Measurements from ENCODE around the gene SV2B. TPM values are rescaled to one million over a fixed set of nuclear protein-coding genes. Genes with fewer than 3 reads are reported as not detected.

The SV2B gene
- total RNA-seq, 1 experiment from 2014 or later, result not detected

DNA sequence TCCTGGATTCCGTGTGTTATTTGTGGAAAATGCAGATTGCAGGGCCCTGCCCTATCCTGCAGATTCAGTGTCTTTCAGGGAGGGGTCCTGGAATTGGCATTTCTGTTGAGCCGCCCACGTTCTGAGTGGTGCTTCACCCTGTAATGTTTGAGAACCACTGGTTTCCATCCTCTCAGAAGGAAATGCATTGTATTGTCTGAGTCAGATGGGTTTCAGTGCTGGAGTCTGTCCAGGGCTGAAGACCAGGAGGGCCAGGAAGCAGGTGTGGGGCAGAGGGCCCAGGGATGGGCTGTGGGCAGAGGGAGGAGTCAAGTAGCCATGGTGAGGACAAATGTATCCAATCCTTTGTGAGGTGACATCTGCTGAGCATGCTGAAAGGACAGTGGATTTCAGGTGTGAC lies 123.8 kb downstream of the SV2B start:
- H3K79me2 ChIP-seq (ENCODE audit: insufficient read depth, low read length), result no peaks in the 10 kb centered on the region
- H3K27ac ChIP-seq (ENCODE audit: low read depth, low read length), result no peak overlapping the region
- no peak for DNase-seq (ENCODE audit: low read depth, low spot score)
- no peaks in the 10 kb centered on the region for H3K4me1 ChIP-seq (ENCODE audit: control insufficient read depth in 1 of 2, insufficient read depth in 2 of 2, low read length in 2 of 2)
- H3K4me2 ChIP-seq (ENCODE audit: low read length), result no peak overlapping the region
- no peak overlapping the region for H3K4me3 ChIP-seq (replicated peaks in 1 of 2; ENCODE audit: low read depth in 1 of 2, low read length in 2 of 2)
- H3K9me3 ChIP-seq (ENCODE audit: control insufficient read depth in 1 of 2, insufficient read depth in 1 of 2, low read depth in 1 of 2, low read length in 2 of 2), result no peaks in the 10 kb centered on the region
- POLR2A ChIA-PET, result no interaction called here
- H3K27me3 ChIP-seq (ENCODE audit: insufficient read depth, low read length), result peaks cover 25% of the 10 kb centered on the region
- no peak overlapping the region for H3K9ac ChIP-seq (ENCODE audit: low read length)
- ATAC-seq, result no peak
- RAD21 ChIA-PET (ENCODE audit: low non-redundant PET in 1 of 2, low total read pairs in 2 of 2, uncharacterized antibody in 2 of 2, unreplicated experiment in 2 of 2), result interaction anchor here in 1 of 2 experiments (1.5 kb wide), 1 partner anchor 168 kb away, joined by 5 read pairs; no protein-coding TSS in a partner anchor
- BruUV-seq (replicated peaks), result no TSS peak
- H3K9me2 ChIP-seq (ENCODE audit: insufficient read depth), result no peaks in the 10 kb centered on the region
- no peak overlapping the region for H2AFZ ChIP-seq (ENCODE audit: low read depth, low read length, poor library complexity, severe bottlenecking)
- no peaks in the 10 kb centered on the region for H4K20me1 ChIP-seq (ENCODE audit: insufficient read depth)
- intact Hi-C loops (cut with micrococcal nuclease), result loop anchor here (1.0 kb wide), 1 partner anchor 168 kb away; no protein-coding TSS in a partner anchor
- TF ChIP-seq SIN3A (IDR thresholded peaks at IDR 0.05; ENCODE audit: low read depth) (no peak), EGR1 (IDR thresholded peaks at IDR 0.05; ENCODE audit: low read depth) (no peak), JUND (IDR thresholded peaks at IDR 0.05) (no peak), POLR2A (IDR thresholded peaks at IDR 0.05; ENCODE audit: borderline replicate concordance, extremely low read depth, insufficient read depth, insufficient read length) (no peak), CBX3 (IDR thresholded peaks at IDR 0.05; ENCODE audit: low read depth) (no peak), ZFX (IDR thresholded peaks at IDR 0.05) (no peak), RAD21 (IDR thresholded peaks at IDR 0.05; ENCODE audit: low read depth) (no peak)
- TF ChIP-seq, protein P1, sequence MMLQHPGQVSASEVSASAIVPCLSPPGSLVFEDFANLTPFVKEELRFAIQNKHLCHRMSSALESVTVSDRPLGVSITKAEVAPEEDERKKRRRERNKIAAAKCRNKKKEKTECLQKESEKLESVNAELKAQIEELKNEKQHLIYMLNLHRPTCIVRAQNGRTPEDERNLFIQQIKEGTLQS (IDR thresholded peaks at IDR 0.05), result no peak
- CTCF ChIA-PET, result interaction anchor here (1.0 to 3.9 kb wide), 2 partner anchors 10 to 168 kb away, joined by 4 to 33 read pairs; no protein-coding TSS in a partner anchor
- H3K36me3 ChIP-seq (ENCODE audit: control insufficient read depth in 1 of 2, insufficient read depth in 2 of 2, low read length in 2 of 2), result no peaks in the 10 kb centered on the region

DNA sequence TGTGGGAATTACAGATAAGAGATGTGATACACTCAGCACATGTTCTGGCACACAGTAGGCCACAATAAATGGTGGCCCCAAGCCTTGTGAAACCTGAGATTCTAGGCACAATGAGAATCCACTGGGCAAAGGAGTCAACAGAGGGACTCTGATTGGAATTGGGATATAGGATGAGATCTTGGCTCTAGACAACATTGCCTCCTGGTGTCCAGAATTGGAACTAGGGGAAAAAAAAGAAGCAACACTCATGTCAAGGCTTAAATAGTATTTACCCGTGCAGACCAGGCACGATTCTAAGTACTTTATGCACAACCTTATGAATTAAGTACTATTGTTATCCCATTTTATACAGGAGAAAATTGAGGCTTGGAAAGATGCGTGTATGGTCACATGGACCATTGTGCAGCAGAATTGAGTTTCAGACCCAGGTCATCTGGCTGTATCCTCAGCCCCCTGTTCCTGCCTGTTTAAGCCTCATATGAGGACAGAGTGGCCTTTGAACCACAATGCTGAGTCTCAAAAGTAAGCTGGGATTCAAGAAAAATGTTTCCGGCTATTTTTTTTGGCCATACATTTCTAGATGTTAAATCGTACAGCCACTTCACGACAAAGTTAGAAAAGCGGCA lies 124.8 kb downstream of the SV2B start:
- ChIA-PET CTCF (interaction anchor here (1.0 to 3.9 kb wide), 3 partner anchors 11 to 169 kb away, joined by 3 to 33 read pairs (median 4); no protein-coding TSS in a partner anchor), POLR2A (no interaction called here), RAD21 (ENCODE audit: low non-redundant PET in 1 of 2, low total read pairs in 2 of 2, uncharacterized antibody in 2 of 2, unreplicated experiment in 2 of 2) (interaction anchor here in 1 of 2 experiments (1.5 kb wide), 1 partner anchor 169 kb away, joined by 5 read pairs; no protein-coding TSS in a partner anchor)
- no peaks in the 10 kb centered on the region for H3K9me3 ChIP-seq (ENCODE audit: control insufficient read depth in 1 of 2, insufficient read depth in 1 of 2, low read depth in 1 of 2, low read length in 2 of 2)
- H3K4me2 ChIP-seq (ENCODE audit: low read length), result no peak overlapping the region
- no peaks in the 10 kb centered on the region for H3K9me2 ChIP-seq (ENCODE audit: insufficient read depth)
- H3K27me3 ChIP-seq (ENCODE audit: insufficient read depth, low read length), result peaks cover 35% of the 10 kb centered on the region
- no TSS peak for BruUV-seq (replicated peaks)
- no peak overlapping the region for H2AFZ ChIP-seq (ENCODE audit: low read depth, low read length, poor library complexity, severe bottlenecking)
- ATAC-seq, result peak; percentile 90
- no peaks in the 10 kb centered on the region for H4K20me1 ChIP-seq (ENCODE audit: insufficient read depth)
- no peaks in the 10 kb centered on the region for H3K36me3 ChIP-seq (ENCODE audit: control insufficient read depth in 1 of 2, insufficient read depth in 2 of 2, low read length in 2 of 2)
- no peaks in the 10 kb centered on the region for H3K4me1 ChIP-seq (ENCODE audit: control insufficient read depth in 1 of 2, insufficient read depth in 2 of 2, low read length in 2 of 2)
- intact Hi-C loops (cut with micrococcal nuclease), result loop anchor here (1.0 kb wide), 1 partner anchor 169 kb away; no protein-coding TSS in a partner anchor
- peak; percentile 47 for DNase-seq (ENCODE audit: low read depth, low spot score)
- H3K27ac ChIP-seq (ENCODE audit: low read depth, low read length), result no peak overlapping the region
- H3K4me3 ChIP-seq (replicated peaks in 1 of 2; ENCODE audit: low read depth in 1 of 2, low read length in 2 of 2), result no peak overlapping the region
- TF ChIP-seq ZFX (IDR thresholded peaks at IDR 0.05), result no peak
- TF ChIP-seq, protein P2, sequence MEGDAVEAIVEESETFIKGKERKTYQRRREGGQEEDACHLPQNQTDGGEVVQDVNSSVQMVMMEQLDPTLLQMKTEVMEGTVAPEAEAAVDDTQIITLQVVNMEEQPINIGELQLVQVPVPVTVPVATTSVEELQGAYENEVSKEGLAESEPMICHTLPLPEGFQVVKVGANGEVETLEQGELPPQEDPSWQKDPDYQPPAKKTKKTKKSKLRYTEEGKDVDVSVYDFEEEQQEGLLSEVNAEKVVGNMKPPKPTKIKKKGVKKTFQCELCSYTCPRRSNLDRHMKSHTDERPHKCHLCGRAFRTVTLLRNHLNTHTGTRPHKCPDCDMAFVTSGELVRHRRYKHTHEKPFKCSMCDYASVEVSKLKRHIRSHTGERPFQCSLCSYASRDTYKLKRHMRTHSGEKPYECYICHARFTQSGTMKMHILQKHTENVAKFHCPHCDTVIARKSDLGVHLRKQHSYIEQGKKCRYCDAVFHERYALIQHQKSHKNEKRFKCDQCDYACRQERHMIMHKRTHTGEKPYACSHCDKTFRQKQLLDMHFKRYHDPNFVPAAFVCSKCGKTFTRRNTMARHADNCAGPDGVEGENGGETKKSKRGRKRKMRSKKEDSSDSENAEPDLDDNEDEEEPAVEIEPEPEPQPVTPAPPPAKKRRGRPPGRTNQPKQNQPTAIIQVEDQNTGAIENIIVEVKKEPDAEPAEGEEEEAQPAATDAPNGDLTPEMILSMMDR (IDR thresholded peaks at IDR 0.05 in 2 of 3, conservative IDR thresholded peaks at IDR 0.05 in 1 of 3; ENCODE audit: borderline replicate concordance in 1 of 3, insufficient read depth in 1 of 3, low read depth in 2 of 3, low read length in 2 of 3), result peak; percentile 70 to 80 (median 72); a peak in 5 of 6 replicates
- TF ChIP-seq RAD21 (IDR thresholded peaks at IDR 0.05; ENCODE audit: low read depth), result peak; percentile 77
- H3K9ac ChIP-seq (ENCODE audit: low read length), result no peak overlapping the region
- H3K79me2 ChIP-seq (ENCODE audit: insufficient read depth, low read length), result no peaks in the 10 kb centered on the region
